OCI-LY1 (cell line): ENCODE results near the gene C1S.

ENCODE experiments used
- H2AFZ ChIP-seq: fragments of 200-600 bp; sonication (generic), shearing (Covaris generic); 2 replicates; pipeline ENCODE4 v1.6.0; 2014; ENCODE audit warnings: antibody characterized with exemption, mild to moderate bottlenecking, low read length
- H3F3A ChIP-seq: fragments of 200-600 bp; sonication (generic), shearing (Covaris generic); 2 replicates; pipeline ENCODE4 v1.6.0; 2014; ENCODE audit warnings: mild to moderate bottlenecking, antibody characterized with exemption, low read length, moderate library complexity; ENCODE audit not compliant: insufficient read depth
- H3K27ac ChIP-seq: fragments of 200-600 bp; sonication (generic); 2 replicates; pipeline ENCODE4 v1.5.1; 2014; ENCODE audit warnings: low read length, mixed run types, mild to moderate bottlenecking, low read depth; ENCODE audit not compliant: poor library complexity, severe bottlenecking
- H3K27me3 ChIP-seq: fragments of 200-600 bp; sonication (generic); 2 replicates; pipeline ENCODE4 v1.6.0; 2014; ENCODE audit warnings: antibody characterized with exemption, mild to moderate bottlenecking, low read length, moderate library complexity; ENCODE audit not compliant: insufficient read depth
- H3K36me3 ChIP-seq: fragments of 200-600 bp; sonication (generic); 2 replicates; pipeline ENCODE4 v1.6.1; 2014; ENCODE audit warnings: mild to moderate bottlenecking, antibody characterized with exemption, low read length, moderate library complexity, mixed read lengths; ENCODE audit not compliant: insufficient read depth
- H3K4me1 ChIP-seq: fragments of 200-600 bp; sonication (generic); 2 replicates; pipeline ENCODE4 v1.5.1; 2014; ENCODE audit warnings: mild to moderate bottlenecking, low read length, moderate library complexity; ENCODE audit not compliant: insufficient read depth, severe bottlenecking
- H3K4me2 ChIP-seq: fragments of 200-600 bp; sonication (generic), shearing (Covaris generic); 2 replicates; pipeline ENCODE4 v1.6.1; 2014; ENCODE audit warnings: low read length
- H3K4me3 ChIP-seq: fragments of 200-600 bp; sonication (generic); 2 replicates; pipeline ENCODE4 v1.5.1; 2014; ENCODE audit warnings: low read length, low read depth, mild to moderate bottlenecking, mixed read lengths; ENCODE audit not compliant: poor library complexity, severe bottlenecking
- H3K79me2 ChIP-seq: fragments of 200-600 bp; shearing (Covaris generic); 2 replicates; pipeline ENCODE4 v1.6.1; 2016; ENCODE audit warnings: mixed run types, low read length, mixed read lengths; ENCODE audit not compliant: insufficient read depth
- H3K9ac ChIP-seq: fragments of 200-600 bp; sonication (generic), shearing (Covaris generic); 2 replicates; pipeline ENCODE4 v1.6.1; 2014; ENCODE audit warnings: mild to moderate bottlenecking, low read length, mixed read lengths
- H3K9me2 ChIP-seq: fragments of 200-600 bp; sonication (generic), shearing (Covaris generic); 2 replicates; pipeline ENCODE4 v1.6.1; 2014; ENCODE audit warnings: low read depth, mild to moderate bottlenecking, low read length, mixed read lengths
- H3K9me3 ChIP-seq: fragments of 200-600 bp; shearing (Covaris generic); 2 replicates; pipeline ENCODE4 v1.6.1; 2014; ENCODE audit warnings: low read length, mixed read lengths
- H4K20me1 ChIP-seq: fragments of 200-600 bp; sonication (generic), shearing (Covaris generic); 2 replicates; pipeline ENCODE4 v1.6.0; 2016; ENCODE audit warnings: mild to moderate bottlenecking, low read length; ENCODE audit not compliant: insufficient read depth
- CTCF ChIP-seq: fragments of 200-600 bp; sonication (generic), shearing (Covaris generic); IDR thresholded peaks from 2 replicates; pipeline ENCODE4 v1.5.1; 2017; ENCODE audit warnings: mild to moderate bottlenecking, antibody characterized with exemption, low read length, moderate library complexity, mixed read lengths
- EZH2 ChIP-seq: fragments of 200-600 bp; sonication (generic), shearing (Covaris generic); IDR thresholded peaks from 2 replicates; pipeline ENCODE4 v1.8.0; 2017; ENCODE audit warnings: borderline replicate concordance, mixed run types, mild to moderate bottlenecking, antibody characterized with exemption, low read length, moderate library complexity, mixed read lengths

The C1S gene

GRCh38 chr12:7066596-7066995 is 6.1 kb downstream of the C1S start:
- no peak overlapping the region for H2AFZ ChIP-seq
- H3K4me3 ChIP-seq: no peak overlapping the region
- no peaks in the 10 kb centered on the region for H3K4me1 ChIP-seq
- TF ChIP-seq EZH2 (no peak), CTCF (no peak)
- H3K9me3 ChIP-seq: no peaks in the 10 kb centered on the region
- no peaks in the 10 kb centered on the region for H3K79me2 ChIP-seq
- H3K27ac ChIP-seq: no peak overlapping the region
- no peaks in the 10 kb centered on the region for H3K36me3 ChIP-seq
- H3K9ac ChIP-seq: no peak overlapping the region
- no peaks in the 10 kb centered on the region for H3K9me2 ChIP-seq
- H3K4me2 ChIP-seq: no peak overlapping the region
- no peaks in the 10 kb centered on the region for H3F3A ChIP-seq
- H4K20me1 ChIP-seq: no peaks in the 10 kb centered on the region
- peaks cover 7% of the 10 kb centered on the region; the same call in 1 of the 2 replicates for H3K27me3 ChIP-seq

GRCh38 chr12:7067096-7067495 is 6.6 kb downstream of the C1S start:
- H2AFZ ChIP-seq: no peak overlapping the region
- no peaks in the 10 kb centered on the region for H3F3A ChIP-seq
- H3K4me1 ChIP-seq: no peaks in the 10 kb centered on the region
- no peak overlapping the region for H3K9ac ChIP-seq
- no peaks in the 10 kb centered on the region for H3K36me3 ChIP-seq
- no peaks in the 10 kb centered on the region for H3K9me2 ChIP-seq
- H3K79me2 ChIP-seq: no peaks in the 10 kb centered on the region
- H3K9me3 ChIP-seq: no peaks in the 10 kb centered on the region
- H3K4me2 ChIP-seq: no peak overlapping the region
- no peak for TF ChIP-seq CTCF
- TF ChIP-seq EZH2: no peak
- H4K20me1 ChIP-seq: no peaks in the 10 kb centered on the region
- H3K27me3 ChIP-seq: peaks cover 7% of the 10 kb centered on the region; the same call in 1 of the 2 replicates
- no peak overlapping the region for H3K27ac ChIP-seq
- no peak overlapping the region for H3K4me3 ChIP-seq

GRCh38 chr12:7068240-7068993 is 7.9 kb downstream of the C1S start:
- Histone ChIP-seq H4K20me1 (no peaks in the 10 kb centered on the region), H3K4me1 (no peaks in the 10 kb centered on the region), H3K27me3 (peaks cover 3% of the 10 kb centered on the region; the same call in 1 of the 2 replicates), H3K36me3 (no peaks in the 10 kb centered on the region), H2AFZ (no peak overlapping the region), H3K9me3 (no peaks in the 10 kb centered on the region), H3K4me2 (no peak overlapping the region), H3K9me2 (no peaks in the 10 kb centered on the region), H3K79me2 (no peaks in the 10 kb centered on the region), H3F3A (no peaks in the 10 kb centered on the region), H3K9ac (no peak overlapping the region), H3K27ac (no peak overlapping the region), H3K4me3 (no peak overlapping the region)
- no peak for TF ChIP-seq EZH2
- no peak for TF ChIP-seq CTCF
